Ovary (tissue), 3 donors: ENCODE data around the gene JAK1.

ENCODE experiments used
- POLR2A ChIP-seq: fragments of 450-650 bp; IDR thresholded peaks from one replicate; pipeline ENCODE4 v1.6.1; 2017; ENCODE audit warnings: antibody characterized with exemption, mild to moderate bottlenecking, moderate library complexity
- TF ChIP-seq, protein P1 (sequence below), 3 donors: fragments of 450-650 bp in 2 of 3; fragments of 200-600 bp in 1 of 3; IDR thresholded peaks; one replicate each; pipeline versions ENCODE4 v1.5.1 to v1.8.0; 2016 to 2022; ENCODE audit warnings: antibody characterized with exemption in 3 of 3, mild to moderate bottlenecking in 1 of 3
- donor health status: DM: no; HTN: no; CAD: no.

DNA sequence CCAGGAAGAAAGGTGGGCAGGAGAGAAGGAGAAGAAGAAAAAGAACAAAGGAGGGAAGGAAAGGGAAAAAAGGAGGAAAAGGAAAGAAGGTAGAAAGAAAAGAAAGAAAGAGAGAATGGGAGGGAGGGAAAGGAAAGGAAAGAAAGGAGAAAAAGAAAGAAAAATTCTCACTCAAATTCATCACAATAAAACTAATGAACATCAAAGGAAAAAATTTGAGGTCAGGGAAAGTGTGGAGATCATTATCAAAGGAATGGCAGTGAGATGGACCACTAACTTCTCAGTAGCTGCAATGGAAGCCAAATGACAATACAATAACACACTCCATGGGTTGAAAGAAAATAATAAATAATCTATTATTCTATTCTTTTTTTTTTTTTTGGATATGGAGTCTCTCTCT, 48.0 kb upstream of the JAK1 start:
- TF ChIP-seq, protein P1, sequence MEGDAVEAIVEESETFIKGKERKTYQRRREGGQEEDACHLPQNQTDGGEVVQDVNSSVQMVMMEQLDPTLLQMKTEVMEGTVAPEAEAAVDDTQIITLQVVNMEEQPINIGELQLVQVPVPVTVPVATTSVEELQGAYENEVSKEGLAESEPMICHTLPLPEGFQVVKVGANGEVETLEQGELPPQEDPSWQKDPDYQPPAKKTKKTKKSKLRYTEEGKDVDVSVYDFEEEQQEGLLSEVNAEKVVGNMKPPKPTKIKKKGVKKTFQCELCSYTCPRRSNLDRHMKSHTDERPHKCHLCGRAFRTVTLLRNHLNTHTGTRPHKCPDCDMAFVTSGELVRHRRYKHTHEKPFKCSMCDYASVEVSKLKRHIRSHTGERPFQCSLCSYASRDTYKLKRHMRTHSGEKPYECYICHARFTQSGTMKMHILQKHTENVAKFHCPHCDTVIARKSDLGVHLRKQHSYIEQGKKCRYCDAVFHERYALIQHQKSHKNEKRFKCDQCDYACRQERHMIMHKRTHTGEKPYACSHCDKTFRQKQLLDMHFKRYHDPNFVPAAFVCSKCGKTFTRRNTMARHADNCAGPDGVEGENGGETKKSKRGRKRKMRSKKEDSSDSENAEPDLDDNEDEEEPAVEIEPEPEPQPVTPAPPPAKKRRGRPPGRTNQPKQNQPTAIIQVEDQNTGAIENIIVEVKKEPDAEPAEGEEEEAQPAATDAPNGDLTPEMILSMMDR (IDR thresholded peaks at IDR 0.05) = no peak
- TF ChIP-seq POLR2A = no peak
